ENCODE data around the gene UBA6. TPM values are rescaled to one million over a fixed set of nuclear protein-coding genes. Genes with fewer than 3 reads are reported as not detected.
"Not testable (repeated sequence)": the region's sequence is repeated elsewhere in the genome, so short reads cannot be mapped to it uniquely, and the experiment has no call there.

UBA6 gene
- total RNA-seq, 1 donor from 2014 or later = 141 TPM

- Mint-ChIP-seq H3K27me3 (ENCODE audit: low read depth, unreplicated experiment) (no peaks in the 10 kb centered on the region), H3K36me3 (ENCODE audit: low read depth, unreplicated experiment) (peaks cover 5% of the 10 kb centered on the region), H3K4me1 (ENCODE audit: low read depth, unreplicated experiment) (no peaks in the 10 kb centered on the region), H3K9me3 (ENCODE audit: unreplicated experiment) (peaks cover 7% of the 10 kb centered on the region), H3K27ac (ENCODE audit: unreplicated experiment) (no peak overlapping the region), H3K4me3 (ENCODE audit: unreplicated experiment) (no peak overlapping the region)
- H4K20me1 ChIP-seq (ENCODE audit: insufficient read depth, low read length) = no peaks in the 10 kb centered on the region
- H3K36me3 ChIP-seq (ENCODE audit: insufficient read depth, low read length) = no peaks in the 10 kb centered on the region
- no peak overlapping the region for H3K27ac ChIP-seq (ENCODE audit: low read depth, low read length)
- no peaks in the 10 kb centered on the region for H3K79me2 ChIP-seq (ENCODE audit: insufficient read depth, low read length)
- no peak for TF ChIP-seq CTCF (IDR thresholded peaks at IDR 0.05; ENCODE audit: insufficient read depth, low read depth, low read length)
- TF ChIP-seq EZH2 (IDR thresholded peaks at IDR 0.05; ENCODE audit: insufficient read depth, low read length) = no peak
- H3K9ac ChIP-seq (ENCODE audit: low read length) = no peak overlapping the region
- no peaks in the 10 kb centered on the region for H3K4me1 ChIP-seq (ENCODE audit: insufficient read depth, low read length)
- H2AFZ ChIP-seq (ENCODE audit: low read depth, low read length) = no peak overlapping the region
- DNase-seq (ENCODE audit: low read depth) = no peak
- H3K27me3 ChIP-seq (ENCODE audit: insufficient read depth, low read length) = no peaks in the 10 kb centered on the region
- H3K4me3 ChIP-seq (ENCODE audit: insufficient read depth, low read depth, low read length) = no peak overlapping the region
- no peak overlapping the region for H3K4me2 ChIP-seq (ENCODE audit: low read length)
- no peak for FAIRE-seq
- H3K9me3 ChIP-seq (ENCODE audit: insufficient read depth, low read depth, low read length) = no peaks in the 10 kb centered on the region
Observed at GRCh38 chr4:67736262-67736661, 35.3 kb upstream of the UBA6 start.

- Histone ChIP-seq H4K20me1 (ENCODE audit: insufficient read depth, low read length) (no peaks in the 10 kb centered on the region), H3K79me2 (ENCODE audit: insufficient read depth, low read length) (no peaks in the 10 kb centered on the region), H3K4me3 (ENCODE audit: insufficient read depth, low read depth, low read length) (no peak overlapping the region), H2AFZ (ENCODE audit: low read depth, low read length) (no peak overlapping the region), H3K27ac (ENCODE audit: low read depth, low read length) (no peak overlapping the region), H3K4me2 (ENCODE audit: low read length) (no peak overlapping the region), H3K4me1 (ENCODE audit: insufficient read depth, low read length) (no peaks in the 10 kb centered on the region), H3K9ac (ENCODE audit: low read length) (no peak overlapping the region), H3K36me3 (ENCODE audit: insufficient read depth, low read length) (no peaks in the 10 kb centered on the region), H3K27me3 (ENCODE audit: insufficient read depth, low read length) (no peaks in the 10 kb centered on the region), H3K9me3 (ENCODE audit: insufficient read depth, low read depth, low read length) (no peaks in the 10 kb centered on the region)
- no peaks in the 10 kb centered on the region for H3K27me3 Mint-ChIP-seq (ENCODE audit: low read depth, unreplicated experiment)
- DNase-seq (ENCODE audit: low read depth) = no peak
- H3K36me3 Mint-ChIP-seq (ENCODE audit: low read depth, unreplicated experiment) = peaks cover 7% of the 10 kb centered on the region
- no peak overlapping the region for H3K4me3 Mint-ChIP-seq (ENCODE audit: unreplicated experiment)
- TF ChIP-seq CTCF (IDR thresholded peaks at IDR 0.05; ENCODE audit: insufficient read depth, low read depth, low read length) = no peak
- no peak for TF ChIP-seq EZH2 (IDR thresholded peaks at IDR 0.05; ENCODE audit: insufficient read depth, low read length)
- no peak for FAIRE-seq
- H3K4me1 Mint-ChIP-seq (ENCODE audit: low read depth, unreplicated experiment) = no peaks in the 10 kb centered on the region
- peaks cover 11% of the 10 kb centered on the region for H3K9me3 Mint-ChIP-seq (ENCODE audit: unreplicated experiment)
- H3K27ac Mint-ChIP-seq (ENCODE audit: unreplicated experiment) = no peak overlapping the region
Observed at GRCh38 chr4:67735325-67735724, 34.4 kb upstream of the UBA6 start.

GRCh38 chr4:67730511-67730910 is 29.6 kb upstream of the UBA6 start:
- H3K9ac ChIP-seq (ENCODE audit: low read length); H3K27me3 Mint-ChIP-seq (ENCODE audit: low read depth, unreplicated experiment); FAIRE-seq; H3K4me2 ChIP-seq (ENCODE audit: low read length); H3K27ac Mint-ChIP-seq (ENCODE audit: unreplicated experiment); H3K4me3 ChIP-seq (ENCODE audit: insufficient read depth, low read depth, low read length); H3K4me3 Mint-ChIP-seq (ENCODE audit: unreplicated experiment); H3K36me3 Mint-ChIP-seq (ENCODE audit: low read depth, unreplicated experiment); H3K36me3 ChIP-seq (ENCODE audit: insufficient read depth, low read length); H3K27me3 ChIP-seq (ENCODE audit: insufficient read depth, low read length); H3K27ac ChIP-seq (ENCODE audit: low read depth, low read length); H3K9me3 ChIP-seq (ENCODE audit: insufficient read depth, low read depth, low read length); H3K79me2 ChIP-seq (ENCODE audit: insufficient read depth, low read length); H4K20me1 ChIP-seq (ENCODE audit: insufficient read depth, low read length); H2AFZ ChIP-seq (ENCODE audit: low read depth, low read length); DNase-seq (ENCODE audit: low read depth): not testable (repeated sequence)
- Mint-ChIP-seq H3K9me3 (ENCODE audit: unreplicated experiment) (peaks cover 11% of the 10 kb centered on the region), H3K4me1 (ENCODE audit: low read depth, unreplicated experiment) (peaks cover 21% of the 10 kb centered on the region)
- peaks cover 16% of the 10 kb centered on the region for H3K4me1 ChIP-seq (ENCODE audit: insufficient read depth, low read length)

All from astrocyte (in vitro differentiated cells and primary cell).